Stimulated activated CD8-positive, alpha-beta memory T cell treated with anti-CD3 and anti-CD28 coated beads, Interleukin-2, amount 100 ng/mL, for 48 hours (primary cell): ENCODE measurements around the gene ITCH.
"Not testable (repeated sequence)": the region's sequence is repeated elsewhere in the genome, so short reads cannot be mapped to it uniquely, and the experiment has no call there.

ENCODE experiments used
- DNase-seq, 2 donors: peaks; one replicate each; pipeline ENCODE4 v3.0.0-alpha.2; 2020; ENCODE audit warnings: low read depth in 2 of 2

The ITCH gene

GRCh38 chr20:34507702-34508413 lies 144.8 kb downstream of the ITCH start:
- DNase-seq, result no peak

- DNase-seq, result no peak
These were observed 147.5 kb downstream of the ITCH start for GRCh38 chr20:34510575-34510974.

- no peak for DNase-seq
These were observed 148.8 kb downstream of the ITCH start for GRCh38 chr20:34511891-34512265.

GRCh38 chr20:34512266-34512954 lies 149.3 kb downstream of the ITCH start:
- DNase-seq, result no peak

- no peak for DNase-seq
These were observed 149.9 kb downstream of the ITCH start for GRCh38 chr20:34512955-34513419.

- DNase-seq, result not testable (repeated sequence)
These were observed 151.0 kb downstream of the ITCH start for GRCh38 chr20:34514034-34514433.

GRCh38 chr20:34514897-34515483 lies 151.9 kb downstream of the ITCH start:
- no peak for DNase-seq

GRCh38 chr20:34515484-34516246 lies 152.6 kb downstream of the ITCH start:
- peak; percentile 41 to 59 for DNase-seq

GRCh38 chr20:34516247-34517113 lies 153.4 kb downstream of the ITCH start, which contains the start of gene DYNLRB1:
DYNLRB1 (plus strand) TSS chr20:34516422; CDS start chr20:34516459, 37 bp downstream.
- DNase-seq, result peak; percentile 93 to 95

GRCh38 chr20:34517114-34517505 lies 154.0 kb downstream of the ITCH start:
- no peak for DNase-seq

GRCh38 chr20:34518863-34519262 lies 155.8 kb downstream of the ITCH start:
- not testable (repeated sequence) for DNase-seq

- DNase-seq, result not testable (repeated sequence)
These were observed 156.8 kb downstream of the ITCH start for GRCh38 chr20:34519841-34520240.

GRCh38 chr20:34522969-34523871 lies 160.1 kb downstream of the ITCH start:
- DNase-seq, result peak; percentile 23 to 46

GRCh38 chr20:34524426-34524825 lies 161.4 kb downstream of the ITCH start:
- no peak for DNase-seq

- no peak for DNase-seq
These were observed 162.3 kb downstream of the ITCH start for GRCh38 chr20:34525342-34525708.

GRCh38 chr20:34525709-34526416 lies 162.8 kb downstream of the ITCH start:
- no peak for DNase-seq

GRCh38 chr20:34526466-34526865 lies 163.4 kb downstream of the ITCH start:
- DNase-seq, result no peak

- DNase-seq, result no peak
These were observed 163.9 kb downstream of the ITCH start for GRCh38 chr20:34527016-34527415.

GRCh38 chr20:34528921-34529297 lies 165.8 kb downstream of the ITCH start:
- no peak for DNase-seq
